IPS DF 4.7 (cell line): ENCODE data around the gene GRHL1.

Experiments
- DNase-seq: peaks from one replicate; pipeline ENCODE4 v3.0.0-alpha.2; 2013; ENCODE audit warnings: low spot score; ENCODE audit errors: extremely low read depth

GRHL1 gene

GRCh38 chr2:9948721-9949120 is 2.8 kb upstream of the GRHL1 start:
- no peak for DNase-seq

- no peak for DNase-seq
Observed at GRCh38 chr2:9949239-9949991, 2.1 kb upstream of the GRHL1 start.

GRCh38 chr2:9949992-9950520 is 1.4 kb upstream of the GRHL1 start:
- DNase-seq = no peak

- no peak for DNase-seq
Observed at GRCh38 chr2:9950521-9951271, 797 bp upstream of the GRHL1 start.

GRCh38 chr2:9951272-9951521 is 296 bp upstream of the GRHL1 start:
- DNase-seq = no peak

GRCh38 chr2:9952286-9952737 is 819 bp downstream of the GRHL1 start:
- no peak for DNase-seq

- DNase-seq = no peak
Observed at GRCh38 chr2:9952856-9953503, 1.5 kb downstream of the GRHL1 start.

GRCh38 chr2:9954136-9954535 is 2.6 kb downstream of the GRHL1 start:
- DNase-seq = no peak

GRCh38 chr2:9958057-9958456 is 6.6 kb downstream of the GRHL1 start:
- no peak for DNase-seq

GRCh38 chr2:9959262-9959661 is 7.8 kb downstream of the GRHL1 start:
- DNase-seq = no peak

- DNase-seq = no peak
Observed at GRCh38 chr2:9961013-9961412, 9.5 kb downstream of the GRHL1 start.

GRCh38 chr2:9964334-9964980 is 13.0 kb downstream of the GRHL1 start:
- no peak for DNase-seq

- no peak for DNase-seq
Observed at GRCh38 chr2:9965119-9965822, 13.8 kb downstream of the GRHL1 start.

GRCh38 chr2:9966491-9967022 is 15.1 kb downstream of the GRHL1 start:
- DNase-seq = no peak

GRCh38 chr2:9967053-9967775 is 15.7 kb downstream of the GRHL1 start:
- no peak for DNase-seq

GRCh38 chr2:9968553-9969497 is 17.3 kb downstream of the GRHL1 start:
- DNase-seq = no peak

- no peak for DNase-seq
Observed at GRCh38 chr2:9970200-9971044, 18.9 kb downstream of the GRHL1 start.

- no peak for DNase-seq
Observed at GRCh38 chr2:9971105-9971818, 19.8 kb downstream of the GRHL1 start.
